Measurements from ENCODE around the gene SCUBE3. TPM values are rescaled to one million over a fixed set of nuclear protein-coding genes. Genes with fewer than 3 reads are reported as not detected.

Gene SCUBE3
- total RNA-seq, 2 experiments from 2014 or later, result not detected

- ATAC-seq (ENCODE audit: poor library complexity), result no peak
- no peaks in the 10 kb centered on the region for H3K9me3 Mint-ChIP-seq
- Histone ChIP-seq H3K4me3 (ENCODE audit: low read length) (no peak overlapping the region), H3K36me3 (ENCODE audit: insufficient read depth, low read length) (peaks cover 9% of the 10 kb centered on the region), H3K27me3 (ENCODE audit: control insufficient read depth in 1 of 2, insufficient read depth in 2 of 2, low read length in 2 of 2) (no peaks in the 10 kb centered on the region), H3K27ac (ENCODE audit: low read depth in 1 of 2, low read length in 2 of 2) (no peak overlapping the region), H3K4me1 (ENCODE audit: insufficient read depth, low read length) (no peaks in the 10 kb centered on the region), H3K9me3 (ENCODE audit: control insufficient read depth in 1 of 2, insufficient read depth in 1 of 2, low read length in 2 of 2) (no peaks in the 10 kb centered on the region)
- H3K36me3 Mint-ChIP-seq (ENCODE audit: low read depth), result no peaks in the 10 kb centered on the region
- no peak overlapping the region for H3K4me3 Mint-ChIP-seq
- POLR2A ChIA-PET, result interaction anchor here (1.3 to 1.5 kb wide), 2 partner anchors 11 to 12 kb away, joined by 3 read pairs; partner anchors contain the start of gene ZNF76
- no peak overlapping the region for H3K27ac Mint-ChIP-seq
- DNase-seq, result no peak
- no peaks in the 10 kb centered on the region for H3K27me3 Mint-ChIP-seq
- H3K4me1 Mint-ChIP-seq (ENCODE audit: low read depth), result peaks cover 6% of the 10 kb centered on the region
- CTCF ChIA-PET, result no interaction called here
- TF ChIP-seq, protein P1, sequence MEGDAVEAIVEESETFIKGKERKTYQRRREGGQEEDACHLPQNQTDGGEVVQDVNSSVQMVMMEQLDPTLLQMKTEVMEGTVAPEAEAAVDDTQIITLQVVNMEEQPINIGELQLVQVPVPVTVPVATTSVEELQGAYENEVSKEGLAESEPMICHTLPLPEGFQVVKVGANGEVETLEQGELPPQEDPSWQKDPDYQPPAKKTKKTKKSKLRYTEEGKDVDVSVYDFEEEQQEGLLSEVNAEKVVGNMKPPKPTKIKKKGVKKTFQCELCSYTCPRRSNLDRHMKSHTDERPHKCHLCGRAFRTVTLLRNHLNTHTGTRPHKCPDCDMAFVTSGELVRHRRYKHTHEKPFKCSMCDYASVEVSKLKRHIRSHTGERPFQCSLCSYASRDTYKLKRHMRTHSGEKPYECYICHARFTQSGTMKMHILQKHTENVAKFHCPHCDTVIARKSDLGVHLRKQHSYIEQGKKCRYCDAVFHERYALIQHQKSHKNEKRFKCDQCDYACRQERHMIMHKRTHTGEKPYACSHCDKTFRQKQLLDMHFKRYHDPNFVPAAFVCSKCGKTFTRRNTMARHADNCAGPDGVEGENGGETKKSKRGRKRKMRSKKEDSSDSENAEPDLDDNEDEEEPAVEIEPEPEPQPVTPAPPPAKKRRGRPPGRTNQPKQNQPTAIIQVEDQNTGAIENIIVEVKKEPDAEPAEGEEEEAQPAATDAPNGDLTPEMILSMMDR (IDR thresholded peaks at IDR 0.05), result no peak
- intact Hi-C loops (cut with DNase I, micrococcal nuclease), result no loop called here
These were observed 34.0 kb downstream of the SCUBE3 start for GRCh38 chr6:35247642-35248231.

DNA sequence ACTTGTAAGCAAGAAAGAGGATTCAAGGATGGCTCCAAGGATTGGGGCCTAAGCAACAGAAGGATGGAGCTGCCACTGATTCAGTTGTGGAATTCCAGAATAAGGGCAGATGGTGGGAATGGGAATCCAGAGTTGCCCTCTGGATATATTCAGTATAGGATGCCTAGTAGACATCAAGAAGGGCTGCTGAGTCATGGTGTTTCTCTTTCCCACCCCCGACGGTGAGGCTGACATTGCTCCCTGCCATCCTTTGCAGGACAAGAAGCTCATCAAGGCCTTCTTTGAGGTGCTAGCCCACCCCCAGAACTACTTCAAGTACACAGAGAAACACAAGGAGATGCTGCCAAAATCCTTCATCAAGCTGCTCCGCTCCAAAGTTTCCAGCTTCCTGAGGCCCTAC lies 34.5 kb downstream of the SCUBE3 start:
- no peak for DNase-seq
- intact Hi-C loops (cut with DNase I, micrococcal nuclease), result no loop called here
- Mint-ChIP-seq H3K27me3 (no peaks in the 10 kb centered on the region), H3K27ac (no peak overlapping the region), H3K9me3 (no peaks in the 10 kb centered on the region), H3K4me3 (no peak overlapping the region), H3K36me3 (ENCODE audit: low read depth) (no peaks in the 10 kb centered on the region), H3K4me1 (ENCODE audit: low read depth) (peaks cover 6% of the 10 kb centered on the region)
- ChIA-PET CTCF (no interaction called here), POLR2A (interaction anchor here (1.3 kb wide), 1 partner anchor 11 kb away, joined by 3 read pairs; the partner anchor contains the start of gene ZNF76)
- TF ChIP-seq, protein P1 (IDR thresholded peaks at IDR 0.05), result no peak
- Histone ChIP-seq H3K4me1 (ENCODE audit: insufficient read depth, low read length) (no peaks in the 10 kb centered on the region), H3K27ac (ENCODE audit: low read depth in 1 of 2, low read length in 2 of 2) (no peak overlapping the region), H3K27me3 (ENCODE audit: control insufficient read depth in 1 of 2, insufficient read depth in 2 of 2, low read length in 2 of 2) (no peaks in the 10 kb centered on the region), H3K4me3 (ENCODE audit: low read length) (no peak overlapping the region), H3K36me3 (ENCODE audit: insufficient read depth, low read length) (peaks cover 9% of the 10 kb centered on the region), H3K9me3 (ENCODE audit: control insufficient read depth in 1 of 2, insufficient read depth in 1 of 2, low read length in 2 of 2) (no peaks in the 10 kb centered on the region)
- ATAC-seq (ENCODE audit: poor library complexity), result no peak

DNA sequence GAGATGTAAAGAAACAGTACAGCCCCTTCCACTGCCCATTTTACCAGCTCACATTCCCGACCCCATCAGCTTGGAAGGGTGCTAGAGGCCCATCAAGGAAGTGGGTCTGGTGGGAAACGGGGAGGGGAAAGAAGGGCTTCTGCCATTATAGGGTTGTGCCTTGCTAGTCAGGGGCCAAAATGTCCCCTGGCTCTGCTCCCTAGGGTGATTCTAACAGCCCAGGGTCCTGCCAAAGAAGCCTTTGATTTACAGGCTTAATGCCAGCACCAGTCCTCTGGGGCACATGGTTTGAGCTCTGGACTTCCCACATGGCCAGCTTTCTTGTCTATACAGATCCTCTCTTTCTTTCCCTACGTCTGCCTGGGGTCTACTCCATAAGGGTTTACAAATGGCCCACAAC lies 35.2 kb downstream of the SCUBE3 start:
- Histone ChIP-seq H3K9me3 (ENCODE audit: control insufficient read depth in 1 of 2, insufficient read depth in 1 of 2, low read length in 2 of 2) (no peaks in the 10 kb centered on the region), H3K36me3 (ENCODE audit: insufficient read depth, low read length) (peaks cover 9% of the 10 kb centered on the region), H3K4me1 (ENCODE audit: insufficient read depth, low read length) (no peaks in the 10 kb centered on the region), H3K27ac (ENCODE audit: low read depth in 1 of 2, low read length in 2 of 2) (no peak overlapping the region), H3K27me3 (ENCODE audit: control insufficient read depth in 1 of 2, insufficient read depth in 2 of 2, low read length in 2 of 2) (no peaks in the 10 kb centered on the region), H3K4me3 (ENCODE audit: low read length) (no peak overlapping the region)
- DNase-seq, result no peak
- Mint-ChIP-seq H3K9me3 (no peaks in the 10 kb centered on the region), H3K4me1 (ENCODE audit: low read depth) (peaks cover 10% of the 10 kb centered on the region), H3K27ac (no peak overlapping the region), H3K4me3 (no peak overlapping the region), H3K36me3 (ENCODE audit: low read depth) (no peaks in the 10 kb centered on the region), H3K27me3 (no peaks in the 10 kb centered on the region)
- ATAC-seq (ENCODE audit: poor library complexity), result no peak
- intact Hi-C loops (cut with DNase I, micrococcal nuclease), result no loop called here
- TF ChIP-seq, protein P1 (IDR thresholded peaks at IDR 0.05), result no peak
- ChIA-PET CTCF (no interaction called here), POLR2A (interaction anchor here (1.3 kb wide), 1 partner anchor 10 kb away, joined by 3 read pairs; the partner anchor contains the start of gene ZNF76)

Measured in CD4-positive, alpha-beta T cell (primary cell).